SIG-M5 treated with dmso at 0.1 percent for 504 hours (cell line): Measurements from ENCODE around the gene CTTN.

Source experiments
- DNase-seq: peaks from one replicate; lab custom pipeline; 2025; ENCODE audit not compliant: unreplicated experiment; lab: John Stamatoyannopoulos, UW

CTTN gene

GRCh38 chr11:70397983-70398833 is at the start of gene CTTN:
Gene CTTN (plus strand): TSS chr11:70398529. CDS start chr11:70407298, 8,769 bp downstream.
- peak; percentile 51 for DNase-seq

- DNase-seq: no peak
These were observed 49.7 kb upstream of the CTTN start for GRCh38 chr11:70348608-70349007.

- DNase-seq: no peak
These were observed 46.7 kb upstream of the CTTN start for GRCh38 chr11:70351646-70352045.

GRCh38 chr11:70352100-70352499 is 46.2 kb upstream of the CTTN start:
- DNase-seq: no peak

GRCh38 chr11:70352601-70353000 is 45.7 kb upstream of the CTTN start:
- DNase-seq: no peak

- no peak for DNase-seq
These were observed 45.0 kb upstream of the CTTN start for GRCh38 chr11:70353329-70353728.

- no peak for DNase-seq
These were observed 44.3 kb upstream of the CTTN start for GRCh38 chr11:70353900-70354568.

- no peak for DNase-seq
These were observed 43.7 kb upstream of the CTTN start for GRCh38 chr11:70354629-70355028.

- DNase-seq: no peak
These were observed 39.6 kb upstream of the CTTN start for GRCh38 chr11:70358753-70359152.

GRCh38 chr11:70359451-70360205 is 38.7 kb upstream of the CTTN start:
- no peak for DNase-seq

- DNase-seq: no peak
These were observed 38.1 kb upstream of the CTTN start for GRCh38 chr11:70360211-70360610.

- DNase-seq: no peak
These were observed 34.2 kb upstream of the CTTN start for GRCh38 chr11:70364178-70364577.

- no peak for DNase-seq
These were observed 33.4 kb upstream of the CTTN start for GRCh38 chr11:70364745-70365543.

- DNase-seq: no peak
These were observed 32.8 kb upstream of the CTTN start for GRCh38 chr11:70365544-70365927.

- no peak for DNase-seq
These were observed 31.3 kb upstream of the CTTN start for GRCh38 chr11:70367071-70367470.

- DNase-seq: no peak
These were observed 29.4 kb upstream of the CTTN start for GRCh38 chr11:70368961-70369360.

GRCh38 chr11:70371241-70371640 is 27.1 kb upstream of the CTTN start:
- no peak for DNase-seq

GRCh38 chr11:70372076-70372475 is 26.3 kb upstream of the CTTN start:
- no peak for DNase-seq

GRCh38 chr11:70376621-70377020 is 21.7 kb upstream of the CTTN start:
- DNase-seq: no peak

GRCh38 chr11:70377645-70378044 is 20.7 kb upstream of the CTTN start:
- no peak for DNase-seq
